Measurements from ENCODE around the gene RTRAF. TPM values are rescaled to one million over a fixed set of nuclear protein-coding genes. Genes with fewer than 3 reads are reported as not detected.

The RTRAF gene
- total and polyA plus RNA-seq, 4 donors = 109 to 117 (median 113) TPM

GRCh38 chr14:51959928-51960327 is 29.4 kb upstream of the RTRAF start:
- WGBS, 2 donors = 98% methylated on average over 1 of the region's 1 CpG

GRCh38 chr14:51960866-51961265 is 28.5 kb upstream of the RTRAF start:
- ATAC-seq (ENCODE audit: low FRiP score) (no peak), DNase-seq (no peak)
- Histone ChIP-seq H3K27ac (ENCODE audit: low read depth in 1 of 2, low read length in 2 of 2) (no peak overlapping the region), H3K9me3 (ENCODE audit: control insufficient read depth, low read length) (peaks cover 4% of the 10 kb centered on the region), H3K36me3 (ENCODE audit: control insufficient read depth in 1 of 2, insufficient read depth in 2 of 2, low read length in 1 of 2) (no peaks in the 10 kb centered on the region), H3K4me3 (ENCODE audit: low read length in 2 of 2) (no peak overlapping the region), H3K4me1 (ENCODE audit: control insufficient read depth in 1 of 2, insufficient read depth in 2 of 2, low read length in 2 of 2) (peaks cover 0 to 2% of the 10 kb centered on the region in 2 donors), H3K27me3 (ENCODE audit: control insufficient read depth in 1 of 2, insufficient read depth in 2 of 2, low read length in 1 of 2) (no peaks in the 10 kb centered on the region)
- intact Hi-C loops (cut with DNase I) = no loop called here

More at GRCh38 chr14:51959928-51960327, 29.4 kb upstream of the RTRAF start:
- Histone ChIP-seq H3K27ac (ENCODE audit: low read depth in 1 of 2, low read length in 2 of 2) (no peak overlapping the region), H3K27me3 (ENCODE audit: control insufficient read depth in 1 of 2, insufficient read depth in 2 of 2, low read length in 1 of 2) (no peaks in the 10 kb centered on the region), H3K36me3 (ENCODE audit: control insufficient read depth in 1 of 2, insufficient read depth in 2 of 2, low read length in 1 of 2) (no peaks in the 10 kb centered on the region), H3K4me3 (ENCODE audit: low read length in 2 of 2) (no peak overlapping the region), H3K9me3 (ENCODE audit: control insufficient read depth, low read length) (peaks cover 4% of the 10 kb centered on the region), H3K4me1 (ENCODE audit: control insufficient read depth in 1 of 2, insufficient read depth in 2 of 2, low read length in 2 of 2) (peaks cover 0 to 2% of the 10 kb centered on the region in 2 donors)
- no peak for ATAC-seq (ENCODE audit: low FRiP score)
- DNase-seq = no peak
- intact Hi-C loops (cut with DNase I) = no loop called here

GRCh38 chr14:51962711-51963110 is 26.6 kb upstream of the RTRAF start:
- no peak for DNase-seq
- WGBS, 2 donors = 24 to 29% methylated on average over 3 of the region's 3 CpGs
- Histone ChIP-seq H3K27ac (ENCODE audit: low read depth in 1 of 2, low read length in 2 of 2) (no peak overlapping the region), H3K27me3 (ENCODE audit: control insufficient read depth in 1 of 2, insufficient read depth in 2 of 2, low read length in 1 of 2) (no peaks in the 10 kb centered on the region), H3K9me3 (ENCODE audit: control insufficient read depth, low read length) (peaks cover 4% of the 10 kb centered on the region), H3K36me3 (ENCODE audit: control insufficient read depth in 1 of 2, insufficient read depth in 2 of 2, low read length in 1 of 2) (no peaks in the 10 kb centered on the region), H3K4me1 (ENCODE audit: control insufficient read depth in 1 of 2, insufficient read depth in 2 of 2, low read length in 2 of 2) (peaks cover 0 to 2% of the 10 kb centered on the region in 2 donors), H3K4me3 (ENCODE audit: low read length in 2 of 2) (no peak overlapping the region)
- intact Hi-C loops (cut with DNase I) = no loop called here
- no peak for ATAC-seq (ENCODE audit: low FRiP score)

- no peak for ATAC-seq (ENCODE audit: low FRiP score)
- intact Hi-C loops (cut with DNase I) = no loop called here
- Histone ChIP-seq H3K36me3 (ENCODE audit: control insufficient read depth in 1 of 2, insufficient read depth in 2 of 2, low read length in 1 of 2) (no peaks in the 10 kb centered on the region), H3K4me1 (ENCODE audit: control insufficient read depth in 1 of 2, insufficient read depth in 2 of 2, low read length in 2 of 2) (peaks cover 0 to 2% of the 10 kb centered on the region in 2 donors), H3K27me3 (ENCODE audit: control insufficient read depth in 1 of 2, insufficient read depth in 2 of 2, low read length in 1 of 2) (no peaks in the 10 kb centered on the region), H3K27ac (ENCODE audit: low read depth in 1 of 2, low read length in 2 of 2) (no peak overlapping the region), H3K4me3 (ENCODE audit: low read length in 2 of 2) (no peak overlapping the region), H3K9me3 (ENCODE audit: control insufficient read depth, low read length) (peaks cover 1% of the 10 kb centered on the region)
- DNase-seq = no peak
- 14 to 18% methylated on average over 4 of the region's 4 CpGs for WGBS, 2 donors
These were observed 26.1 kb upstream of the RTRAF start for GRCh38 chr14:51963286-51963685.

- intact Hi-C loops (cut with DNase I) = no loop called here
- H3K27ac ChIP-seq (ENCODE audit: low read depth in 1 of 2, low read length in 2 of 2) = no peak overlapping the region
- DNase-seq = no peak
- H3K27me3 ChIP-seq (ENCODE audit: control insufficient read depth in 1 of 2, insufficient read depth in 2 of 2, low read length in 1 of 2) = no peaks in the 10 kb centered on the region
- H3K9me3 ChIP-seq (ENCODE audit: control insufficient read depth, low read length) = peaks cover 1% of the 10 kb centered on the region
- H3K4me1 ChIP-seq (ENCODE audit: control insufficient read depth in 1 of 2, insufficient read depth in 2 of 2, low read length in 2 of 2) = peaks cover 0 to 2% of the 10 kb centered on the region in 2 donors
- H3K4me3 ChIP-seq (ENCODE audit: low read length in 2 of 2) = no peak overlapping the region
- no peak for ATAC-seq (ENCODE audit: low FRiP score)
- 77 to 78% methylated on average over 2 of the region's 2 CpGs for WGBS, 2 donors
- no peaks in the 10 kb centered on the region for H3K36me3 ChIP-seq (ENCODE audit: control insufficient read depth in 1 of 2, insufficient read depth in 2 of 2, low read length in 1 of 2)
These were observed 21.8 kb upstream of the RTRAF start for GRCh38 chr14:51967521-51967920.

- 50 to 59% methylated on average over 6 of the region's 6 CpGs for WGBS, 2 donors
- intact Hi-C loops (cut with DNase I) = no loop called here
- Histone ChIP-seq H3K27ac (ENCODE audit: low read depth in 1 of 2, low read length in 2 of 2) (no peak overlapping the region), H3K36me3 (ENCODE audit: control insufficient read depth in 1 of 2, insufficient read depth in 2 of 2, low read length in 1 of 2) (no peaks in the 10 kb centered on the region), H3K4me3 (ENCODE audit: low read length in 2 of 2) (no peak overlapping the region), H3K9me3 (ENCODE audit: control insufficient read depth, low read length) (no peaks in the 10 kb centered on the region), H3K4me1 (ENCODE audit: control insufficient read depth in 1 of 2, insufficient read depth in 2 of 2, low read length in 2 of 2) (no peaks in the 10 kb centered on the region), H3K27me3 (ENCODE audit: control insufficient read depth in 1 of 2, insufficient read depth in 2 of 2, low read length in 1 of 2) (no peaks in the 10 kb centered on the region)
- ATAC-seq (ENCODE audit: low FRiP score) (no peak), DNase-seq (no peak)
These were observed 19.4 kb upstream of the RTRAF start for GRCh38 chr14:51969852-51970540.

GRCh38 chr14:51972566-51972965 is 16.8 kb upstream of the RTRAF start:
- Histone ChIP-seq H3K9me3 (ENCODE audit: control insufficient read depth, low read length) (no peaks in the 10 kb centered on the region), H3K36me3 (ENCODE audit: control insufficient read depth in 1 of 2, insufficient read depth in 2 of 2, low read length in 1 of 2) (no peaks in the 10 kb centered on the region), H3K27me3 (ENCODE audit: control insufficient read depth in 1 of 2, insufficient read depth in 2 of 2, low read length in 1 of 2) (no peaks in the 10 kb centered on the region), H3K4me3 (ENCODE audit: low read length in 2 of 2) (no peak overlapping the region), H3K4me1 (ENCODE audit: control insufficient read depth in 1 of 2, insufficient read depth in 2 of 2, low read length in 2 of 2) (peaks cover 0 to 2% of the 10 kb centered on the region in 2 donors), H3K27ac (ENCODE audit: low read depth in 1 of 2, low read length in 2 of 2) (no peak overlapping the region)
- intact Hi-C loops (cut with DNase I) = no loop called here
- no peak for ATAC-seq (ENCODE audit: low FRiP score)
- no peak for DNase-seq
- 93% methylated on average over 7 of the region's 7 CpGs for WGBS, 2 donors

GRCh38 chr14:51977075-51977474 is 12.3 kb upstream of the RTRAF start:
- no peak for ATAC-seq (ENCODE audit: low FRiP score)
- Histone ChIP-seq H3K36me3 (ENCODE audit: control insufficient read depth in 1 of 2, insufficient read depth in 2 of 2, low read length in 1 of 2) (no peaks in the 10 kb centered on the region), H3K9me3 (ENCODE audit: control insufficient read depth, low read length) (no peaks in the 10 kb centered on the region), H3K4me1 (ENCODE audit: control insufficient read depth in 1 of 2, insufficient read depth in 2 of 2, low read length in 2 of 2) (peaks cover 0 to 2% of the 10 kb centered on the region in 2 donors), H3K27ac (ENCODE audit: low read depth in 1 of 2, low read length in 2 of 2) (no peak overlapping the region), H3K4me3 (ENCODE audit: low read length in 2 of 2) (no peak overlapping the region), H3K27me3 (ENCODE audit: control insufficient read depth in 1 of 2, insufficient read depth in 2 of 2, low read length in 1 of 2) (no peaks in the 10 kb centered on the region)
- intact Hi-C loops (cut with DNase I) = no loop called here
- no peak for DNase-seq
- 85 to 88% methylated on average over 5 of the region's 5 CpGs for WGBS, 2 donors

GRCh38 chr14:51978681-51979085 is 10.7 kb upstream of the RTRAF start:
- WGBS, 2 donors = 4 to 8% methylated on average over 2 of the region's 2 CpGs
- Histone ChIP-seq H3K9me3 (ENCODE audit: control insufficient read depth, low read length) (no peaks in the 10 kb centered on the region), H3K4me1 (ENCODE audit: control insufficient read depth in 1 of 2, insufficient read depth in 2 of 2, low read length in 2 of 2) (peaks cover 0 to 2% of the 10 kb centered on the region in 2 donors), H3K36me3 (ENCODE audit: control insufficient read depth in 1 of 2, insufficient read depth in 2 of 2, low read length in 1 of 2) (no peaks in the 10 kb centered on the region), H3K4me3 (ENCODE audit: low read length in 2 of 2) (no peak overlapping the region), H3K27me3 (ENCODE audit: control insufficient read depth in 1 of 2, insufficient read depth in 2 of 2, low read length in 1 of 2) (no peaks in the 10 kb centered on the region), H3K27ac (ENCODE audit: low read depth in 1 of 2, low read length in 2 of 2) (no peak overlapping the region)
- ATAC-seq (ENCODE audit: low FRiP score) (no peak), DNase-seq (no peak)
- intact Hi-C loops (cut with DNase I) = no loop called here
